ELF-1 (cell line): ENCODE data around the gene ALKBH6.
A peak's percentile ranks its signal among the peaks of the same experiment; 100 is the strongest.
"Not testable (repeated sequence)": the region's sequence is repeated elsewhere in the genome, so short reads cannot be mapped to it uniquely, and the experiment has no call there.

ENCODE experiments used
- DNase-seq: peaks from one replicate; pipeline ENCODE4 v3.0.0-alpha.2; 2016; ENCODE audit warnings: low read depth, low spot score

Gene ALKBH6

GRCh38 chr19:35992907-35993765, 20.9 kb downstream of the ALKBH6 start:
- DNase-seq: no peak

DNA sequence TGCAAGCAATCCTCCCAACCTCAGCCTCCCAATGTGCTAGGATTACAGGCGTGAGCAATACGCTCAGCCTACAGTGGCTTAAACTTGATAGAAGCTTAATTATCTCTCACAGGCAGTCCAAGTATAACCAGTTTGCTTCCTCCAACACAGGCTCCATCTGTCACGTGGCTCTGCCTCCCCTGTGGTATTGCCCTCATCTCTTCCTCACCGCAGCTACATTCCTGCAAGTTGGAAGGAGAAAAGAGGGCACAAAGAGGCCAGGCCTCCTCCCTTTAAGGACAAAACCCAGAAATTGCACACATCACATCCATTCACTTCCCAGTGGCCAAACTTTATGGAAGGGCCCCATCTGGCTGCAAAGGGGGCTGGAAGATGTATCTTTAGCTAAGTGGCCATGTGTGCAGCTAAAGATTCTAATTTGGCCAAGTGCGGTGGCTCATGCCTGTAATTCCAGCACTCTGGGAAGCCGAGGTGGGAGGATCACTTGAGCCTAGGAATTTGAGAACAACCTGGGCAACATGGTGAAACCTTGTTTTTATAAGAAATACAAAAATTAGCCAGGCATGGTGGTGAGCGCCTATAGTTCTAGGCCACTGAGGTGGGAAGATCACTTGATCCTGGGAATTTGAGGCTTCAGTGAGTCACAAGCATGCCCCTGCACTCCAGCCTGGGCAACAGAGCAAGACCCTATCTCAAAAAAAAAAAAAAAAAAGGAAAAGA, 22.1 kb downstream of the ALKBH6 start:
- no peak for DNase-seq

DNA sequence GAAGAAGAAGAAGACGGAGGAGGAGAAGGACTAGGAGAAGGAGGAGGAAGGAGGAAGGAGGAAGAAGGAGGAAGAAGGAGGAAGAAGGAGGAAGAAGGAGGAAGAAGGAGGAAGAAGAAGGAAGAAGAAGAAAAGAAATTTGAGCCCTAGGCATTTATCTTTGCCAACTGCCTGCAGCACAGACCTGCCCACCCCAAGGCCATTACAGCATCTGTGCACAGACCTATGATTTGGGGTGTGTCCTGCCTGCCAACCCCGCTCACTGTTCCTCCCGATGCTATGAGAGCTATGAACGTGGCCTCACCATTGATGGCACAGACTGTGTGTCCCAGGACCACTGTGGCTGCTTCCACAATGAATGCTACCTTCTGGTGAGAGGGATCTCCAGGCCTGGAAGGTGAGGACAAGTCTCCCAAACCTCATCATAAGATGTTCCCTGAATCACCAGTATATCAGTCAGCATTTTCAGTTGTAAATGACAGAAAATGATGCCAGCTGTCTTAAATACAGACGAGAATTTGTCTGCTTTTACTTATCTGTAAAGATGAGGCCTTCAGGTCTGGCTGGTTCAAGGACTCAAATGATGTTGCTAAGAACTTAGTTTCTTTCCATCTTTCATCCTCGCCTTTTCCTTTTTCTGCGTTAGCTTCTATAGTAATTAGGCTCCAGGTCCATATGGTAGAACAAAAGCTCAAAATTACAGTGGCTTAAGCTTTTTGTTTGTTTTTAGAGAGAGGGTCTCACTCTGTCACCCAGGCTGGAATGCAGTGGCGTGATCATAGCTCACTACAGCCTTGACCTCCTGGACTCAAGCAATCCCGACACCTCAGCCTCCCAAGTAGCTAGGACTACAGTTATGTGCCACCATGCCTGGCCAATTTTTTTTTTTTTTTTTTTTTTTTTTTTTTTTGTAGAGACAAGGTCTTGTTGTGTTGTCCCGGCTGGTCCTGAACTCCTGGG, 23.0 kb downstream of the ALKBH6 start:
- no peak for DNase-seq

- DNase-seq: no peak
Observed at GRCh38 chr19:35990156-35990555, 23.9 kb downstream of the ALKBH6 start.

DNA sequence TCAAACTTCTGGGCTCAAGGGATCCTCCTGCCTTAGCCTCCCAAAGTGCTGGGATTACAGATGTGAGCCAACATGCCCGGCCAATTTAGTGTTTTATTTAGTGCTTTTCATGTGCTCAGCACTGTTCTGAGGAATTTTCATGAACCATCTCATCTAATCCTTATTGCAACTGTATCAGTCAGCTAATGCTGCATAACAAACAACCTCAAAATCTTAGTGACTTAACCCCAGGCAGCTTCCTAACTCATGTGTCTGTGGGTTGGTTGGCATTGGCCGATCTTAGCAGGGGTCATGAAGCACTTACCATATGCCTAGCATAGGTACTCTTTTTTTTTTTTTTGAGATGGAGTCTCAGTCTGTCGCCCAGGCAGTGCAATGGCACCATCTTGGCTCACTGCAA, 25.2 kb downstream of the ALKBH6 start:
- no peak for DNase-seq

- DNase-seq: no peak
Observed at GRCh38 chr19:35987571-35987896, 26.5 kb downstream of the ALKBH6 start.

- peak; percentile 36 for DNase-seq
Observed at GRCh38 chr19:35986664-35987570, 27.1 kb downstream of the ALKBH6 start.

GRCh38 chr19:35986111-35986510, 27.9 kb downstream of the ALKBH6 start:
- no peak for DNase-seq

DNA sequence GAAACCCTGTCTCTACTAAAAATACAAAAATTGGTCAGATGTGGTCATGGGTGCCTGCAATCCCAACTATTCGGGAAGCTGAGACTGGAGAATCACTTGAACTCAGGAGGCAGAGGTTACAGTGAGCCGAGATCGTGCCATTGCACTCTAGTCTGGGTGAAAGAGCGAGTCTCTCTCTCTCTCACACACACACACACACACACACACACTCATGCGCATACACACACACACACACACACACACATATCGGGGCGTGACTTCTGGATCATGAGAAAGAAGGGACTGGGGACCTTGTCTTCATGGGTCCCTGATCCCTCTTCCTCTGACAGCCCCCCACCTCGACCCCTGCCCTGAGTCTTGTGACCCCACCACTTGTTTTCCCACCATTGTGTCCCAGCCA, 30.8 kb downstream of the ALKBH6 start:
- DNase-seq: no peak

GRCh38 chr19:35980997-35981396, 33.0 kb downstream of the ALKBH6 start:
- not testable (repeated sequence) for DNase-seq

DNA sequence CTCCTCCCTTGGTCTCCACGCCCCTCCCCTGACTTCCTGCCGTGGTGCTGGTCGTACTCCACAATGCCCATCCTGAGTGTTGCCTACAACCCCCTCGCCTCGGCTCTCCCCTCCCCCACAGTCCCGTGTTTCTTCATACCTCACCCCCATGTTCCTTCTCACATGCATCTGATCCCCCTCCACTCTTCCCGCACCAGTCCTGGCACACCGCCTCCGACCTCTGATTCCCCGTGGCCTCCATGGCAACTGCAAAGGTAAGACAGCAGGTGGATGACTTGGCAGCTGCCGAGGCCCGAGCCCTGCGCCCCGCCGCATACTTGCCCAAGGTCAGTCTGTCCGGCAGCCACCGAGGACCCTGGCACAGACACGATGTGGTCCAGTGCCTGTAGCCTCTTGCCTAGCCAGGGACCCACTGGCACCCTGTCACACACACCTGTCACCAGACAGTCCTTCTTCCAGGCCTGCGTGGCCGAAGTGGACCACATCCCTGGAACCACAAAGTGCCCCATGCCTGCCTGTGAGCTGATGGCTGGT, 35.1 kb downstream of the ALKBH6 start:
- DNase-seq: no peak

DNA sequence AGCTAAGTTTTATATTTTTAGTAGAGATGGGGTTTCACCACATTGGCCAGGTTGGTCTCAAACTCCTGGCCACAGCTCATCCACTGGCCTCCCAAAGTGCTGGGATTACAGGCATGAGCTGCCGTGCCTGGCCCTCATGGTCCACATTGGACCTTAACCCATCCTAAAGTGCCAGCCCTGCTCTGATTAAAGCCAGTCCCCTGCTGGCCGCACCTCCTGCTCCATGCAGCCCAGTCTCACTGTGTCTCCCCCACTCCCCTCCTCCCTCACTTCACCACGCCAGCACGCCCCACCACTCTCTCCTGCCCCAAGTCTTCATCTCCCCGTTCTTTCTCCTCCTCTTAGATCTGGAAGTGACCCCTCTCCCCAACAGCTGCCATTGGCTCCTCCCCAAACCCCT, 35.7 kb downstream of the ALKBH6 start:
- no peak for DNase-seq

DNA sequence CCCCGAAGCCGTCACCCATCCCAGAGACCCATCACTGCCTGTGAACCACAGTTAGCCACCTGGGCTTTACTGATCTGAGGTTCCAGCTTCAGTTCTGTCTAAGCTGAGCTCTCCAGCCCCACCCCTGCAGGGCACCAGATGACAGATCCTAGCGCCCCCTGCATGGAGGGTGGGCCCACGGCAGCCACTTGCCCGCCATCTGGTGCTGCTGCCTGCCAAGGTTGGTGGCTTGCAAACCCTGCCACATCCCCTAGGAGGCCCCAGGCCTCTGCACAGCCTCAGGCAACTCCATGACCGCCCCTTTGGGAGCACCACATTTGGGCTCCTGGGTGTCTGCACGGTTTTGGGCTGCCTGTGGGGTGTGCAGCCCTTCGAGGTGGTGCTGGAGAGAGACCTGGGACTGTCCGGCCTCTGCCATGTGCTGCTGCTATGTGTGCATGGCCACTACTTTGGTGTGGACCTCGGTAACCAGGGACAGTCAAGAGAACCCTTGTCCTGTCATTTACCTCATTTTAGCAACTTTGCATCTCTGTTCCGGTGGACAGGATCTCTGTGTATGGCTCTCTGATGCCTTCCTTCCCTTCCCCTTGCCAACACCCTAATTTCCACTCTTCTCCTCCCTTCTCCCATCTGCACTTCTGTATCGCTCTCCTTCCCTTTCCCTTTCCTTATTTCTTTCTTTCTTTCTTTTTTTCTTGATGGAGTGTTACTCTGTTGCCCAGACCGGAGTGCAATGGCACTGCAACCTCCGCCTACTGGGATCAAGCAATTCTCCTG, 36.4 kb downstream of the ALKBH6 start:
- DNase-seq: peak; percentile 72

DNA sequence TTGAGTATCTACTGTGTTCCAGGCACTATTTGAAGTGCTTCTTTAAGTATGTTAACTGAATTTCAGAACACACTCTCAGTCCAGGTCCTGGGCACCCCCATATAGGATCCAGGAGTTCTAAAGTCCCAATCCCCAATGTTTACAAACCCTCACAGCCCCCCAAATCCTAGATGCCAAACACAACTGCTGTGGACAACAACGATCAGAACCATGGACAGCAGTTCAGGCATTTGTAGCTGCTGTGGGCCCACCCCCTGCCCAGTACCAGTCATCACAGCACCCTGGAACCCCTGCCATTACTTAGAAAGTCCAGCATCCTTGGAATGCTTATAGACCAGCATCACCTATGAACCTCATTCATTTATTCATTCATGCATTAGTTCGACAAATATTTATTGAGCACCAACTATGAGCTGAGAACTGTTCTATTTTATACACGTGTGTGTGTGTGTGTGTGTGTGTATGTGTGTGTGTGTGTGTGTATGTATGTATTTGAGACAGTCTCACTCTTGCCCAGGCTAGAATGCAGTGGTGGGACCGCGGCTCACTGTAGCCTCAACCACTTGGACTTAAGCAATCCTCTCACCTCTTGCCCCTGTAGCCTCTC, 38.3 kb downstream of the ALKBH6 start:
- DNase-seq: no peak

DNA sequence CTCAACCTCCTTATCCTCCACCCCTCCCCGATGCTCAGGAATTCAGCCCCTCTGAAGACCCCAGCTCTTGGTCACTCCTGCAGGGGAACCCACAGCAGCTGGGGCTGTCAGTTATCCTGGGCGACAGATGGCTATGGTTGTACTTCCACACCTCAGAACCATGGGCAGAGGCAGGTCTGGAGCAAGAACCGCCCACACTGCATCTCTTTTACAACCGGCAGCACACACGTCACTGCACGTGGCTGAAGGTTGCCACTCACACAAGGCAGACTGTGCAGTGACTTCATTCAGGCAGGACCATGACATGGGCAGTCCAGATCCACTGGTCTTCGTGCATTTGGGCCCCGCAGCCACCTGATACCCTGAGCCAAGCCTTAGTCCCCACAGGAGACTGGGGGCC, 40.5 kb downstream of the ALKBH6 start:
- no peak for DNase-seq

- DNase-seq: no peak
Observed at GRCh38 chr19:35966771-35967170, 47.2 kb downstream of the ALKBH6 start.

DNA sequence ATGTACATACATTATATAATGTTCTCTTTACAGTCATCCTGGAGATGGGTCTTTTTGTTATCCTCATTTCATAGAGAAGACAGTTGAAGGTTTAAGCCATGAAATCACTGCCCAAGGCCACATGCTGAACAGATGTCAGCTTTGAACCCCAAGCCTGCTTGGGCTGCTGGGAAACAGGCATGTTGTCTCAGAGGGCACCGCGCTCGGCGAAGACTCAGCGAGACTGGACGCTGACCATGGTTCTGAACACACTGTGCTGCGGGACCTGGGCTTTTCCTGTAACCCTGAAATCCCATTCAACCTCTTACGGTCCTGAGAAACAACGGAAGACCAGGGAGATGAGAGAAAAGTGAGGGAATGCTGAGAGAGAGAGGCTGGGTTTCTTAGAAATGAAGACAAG, 50.5 kb downstream of the ALKBH6 start:
- peak; percentile 76 for DNase-seq

- no peak for DNase-seq
Observed at GRCh38 chr19:35960432-35960972, 53.5 kb downstream of the ALKBH6 start.

GRCh38 chr19:35959968-35960320, 54.1 kb downstream of the ALKBH6 start:
- no peak for DNase-seq
